Neural cell (in vitro differentiated cells): ENCODE results near the gene ERI2.

Source experiments
- EP300 ChIP-seq: fragments of 450-650 bp; conservative IDR thresholded peaks from 2 replicates; pipeline ENCODE4 v1.6.1; 2014; ENCODE audit warnings: antibody characterized with exemption, mild to moderate bottlenecking, moderate library complexity; ENCODE audit not compliant: poor library complexity, severe bottlenecking
- EZH2 ChIP-seq: fragments of 200-600, 300-800 bp; shearing (Covaris generic), sonication (generic); IDR thresholded peaks from 2 replicates; pipeline ENCODE4 v1.6.1; 2014; ENCODE audit warnings: antibody characterized with exemption, low read length, borderline replicate concordance, mild to moderate bottlenecking; ENCODE audit not compliant: insufficient read depth, poor library complexity, severe bottlenecking
- POLR2AphosphoS5 ChIP-seq: IDR thresholded peaks from 2 replicates; pipeline ENCODE4 v1.6.1; 2012
- RAD21 ChIP-seq: fragments of 450-650 bp; conservative IDR thresholded peaks from 2 replicates; pipeline ENCODE4 v1.6.1; 2014; ENCODE audit warnings: antibody characterized with exemption, mild to moderate bottlenecking, moderate library complexity
- TF ChIP-seq, protein P1 (sequence below): fragments of 450-650 bp; IDR thresholded peaks from 2 replicates; pipeline ENCODE4 v1.5.1; 2014; ENCODE audit warnings: antibody characterized with exemption, mild to moderate bottlenecking, moderate library complexity; ENCODE audit not compliant: poor library complexity, severe bottlenecking
- TF ChIP-seq, protein P2 (sequence below): IDR thresholded peaks from 2 replicates; pipeline ENCODE4 v1.6.1; 2012; ENCODE audit warnings: borderline replicate concordance

DNA sequence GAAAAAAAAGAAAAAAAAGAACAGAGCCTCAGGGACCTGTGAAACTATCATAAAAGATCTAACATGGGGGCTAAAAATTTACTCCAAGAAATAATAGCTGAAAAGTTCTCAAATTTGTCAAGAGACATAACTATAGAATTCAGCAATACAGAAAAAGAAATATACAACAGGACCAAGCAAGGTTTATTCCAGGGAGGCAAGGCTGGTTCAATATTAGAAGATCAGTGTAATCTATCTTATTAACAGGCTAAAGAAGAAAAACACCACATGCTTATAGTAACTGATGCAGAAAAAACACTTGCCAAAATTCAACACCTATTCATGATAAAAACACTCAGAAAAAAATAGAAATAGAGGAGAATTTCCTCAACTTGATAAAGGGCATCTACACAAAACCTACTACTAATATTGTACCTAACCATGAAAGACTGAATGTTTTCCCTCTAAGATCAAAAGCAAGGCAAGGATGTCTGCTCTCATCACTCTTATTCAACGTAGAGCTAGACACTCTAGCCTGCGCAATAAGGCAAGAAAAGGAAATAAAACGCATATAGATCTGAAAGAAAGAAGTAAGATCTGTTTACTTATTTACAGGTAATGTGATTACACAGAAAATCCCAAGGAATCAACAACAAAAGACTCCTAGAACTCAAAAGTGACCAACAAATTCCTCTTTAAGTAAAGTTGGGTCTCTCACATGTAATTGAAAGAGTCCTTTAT, 43.7 kb downstream of the ERI2 start:
- TF ChIP-seq, protein P1, sequence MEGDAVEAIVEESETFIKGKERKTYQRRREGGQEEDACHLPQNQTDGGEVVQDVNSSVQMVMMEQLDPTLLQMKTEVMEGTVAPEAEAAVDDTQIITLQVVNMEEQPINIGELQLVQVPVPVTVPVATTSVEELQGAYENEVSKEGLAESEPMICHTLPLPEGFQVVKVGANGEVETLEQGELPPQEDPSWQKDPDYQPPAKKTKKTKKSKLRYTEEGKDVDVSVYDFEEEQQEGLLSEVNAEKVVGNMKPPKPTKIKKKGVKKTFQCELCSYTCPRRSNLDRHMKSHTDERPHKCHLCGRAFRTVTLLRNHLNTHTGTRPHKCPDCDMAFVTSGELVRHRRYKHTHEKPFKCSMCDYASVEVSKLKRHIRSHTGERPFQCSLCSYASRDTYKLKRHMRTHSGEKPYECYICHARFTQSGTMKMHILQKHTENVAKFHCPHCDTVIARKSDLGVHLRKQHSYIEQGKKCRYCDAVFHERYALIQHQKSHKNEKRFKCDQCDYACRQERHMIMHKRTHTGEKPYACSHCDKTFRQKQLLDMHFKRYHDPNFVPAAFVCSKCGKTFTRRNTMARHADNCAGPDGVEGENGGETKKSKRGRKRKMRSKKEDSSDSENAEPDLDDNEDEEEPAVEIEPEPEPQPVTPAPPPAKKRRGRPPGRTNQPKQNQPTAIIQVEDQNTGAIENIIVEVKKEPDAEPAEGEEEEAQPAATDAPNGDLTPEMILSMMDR = no peak
- TF ChIP-seq EP300 = no peak
- no peak for TF ChIP-seq RAD21
- no peak for TF ChIP-seq POLR2AphosphoS5
- no peak for TF ChIP-seq EZH2
- TF ChIP-seq, protein P2, sequence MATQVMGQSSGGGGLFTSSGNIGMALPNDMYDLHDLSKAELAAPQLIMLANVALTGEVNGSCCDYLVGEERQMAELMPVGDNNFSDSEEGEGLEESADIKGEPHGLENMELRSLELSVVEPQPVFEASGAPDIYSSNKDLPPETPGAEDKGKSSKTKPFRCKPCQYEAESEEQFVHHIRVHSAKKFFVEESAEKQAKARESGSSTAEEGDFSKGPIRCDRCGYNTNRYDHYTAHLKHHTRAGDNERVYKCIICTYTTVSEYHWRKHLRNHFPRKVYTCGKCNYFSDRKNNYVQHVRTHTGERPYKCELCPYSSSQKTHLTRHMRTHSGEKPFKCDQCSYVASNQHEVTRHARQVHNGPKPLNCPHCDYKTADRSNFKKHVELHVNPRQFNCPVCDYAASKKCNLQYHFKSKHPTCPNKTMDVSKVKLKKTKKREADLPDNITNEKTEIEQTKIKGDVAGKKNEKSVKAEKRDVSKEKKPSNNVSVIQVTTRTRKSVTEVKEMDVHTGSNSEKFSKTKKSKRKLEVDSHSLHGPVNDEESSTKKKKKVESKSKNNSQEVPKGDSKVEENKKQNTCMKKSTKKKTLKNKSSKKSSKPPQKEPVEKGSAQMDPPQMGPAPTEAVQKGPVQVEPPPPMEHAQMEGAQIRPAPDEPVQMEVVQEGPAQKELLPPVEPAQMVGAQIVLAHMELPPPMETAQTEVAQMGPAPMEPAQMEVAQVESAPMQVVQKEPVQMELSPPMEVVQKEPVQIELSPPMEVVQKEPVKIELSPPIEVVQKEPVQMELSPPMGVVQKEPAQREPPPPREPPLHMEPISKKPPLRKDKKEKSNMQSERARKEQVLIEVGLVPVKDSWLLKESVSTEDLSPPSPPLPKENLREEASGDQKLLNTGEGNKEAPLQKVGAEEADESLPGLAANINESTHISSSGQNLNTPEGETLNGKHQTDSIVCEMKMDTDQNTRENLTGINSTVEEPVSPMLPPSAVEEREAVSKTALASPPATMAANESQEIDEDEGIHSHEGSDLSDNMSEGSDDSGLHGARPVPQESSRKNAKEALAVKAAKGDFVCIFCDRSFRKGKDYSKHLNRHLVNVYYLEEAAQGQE = no peak
